Measurements from ENCODE around the gene LVRN. TPM values are rescaled to one million over a fixed set of nuclear protein-coding genes. Genes with fewer than 3 reads are reported as not detected.

The LVRN gene
- total RNA-seq, 1 experiment from 2014 or later, result 0.34 TPM

DNA sequence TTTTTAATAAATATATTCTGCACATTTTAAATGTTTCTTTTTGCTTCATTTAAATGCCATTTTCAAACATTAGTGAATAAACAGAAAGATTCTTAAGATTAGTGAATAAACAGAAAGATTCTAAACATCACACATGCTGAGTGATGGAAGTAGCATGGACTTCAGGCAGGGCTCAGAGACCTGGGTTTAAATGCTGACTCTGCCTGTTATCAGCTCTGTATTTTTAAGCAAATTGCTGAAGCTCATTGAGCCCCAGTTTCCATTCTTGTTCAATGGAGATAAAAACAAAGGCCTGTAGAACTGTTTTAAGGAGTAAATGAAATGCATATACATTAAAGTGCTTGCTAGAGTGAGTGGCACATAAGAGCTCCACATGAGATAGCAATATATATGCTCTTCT is 8.1 kb upstream of the LVRN start:
- no peak for DNase-seq (ENCODE audit: low read depth)

DNA sequence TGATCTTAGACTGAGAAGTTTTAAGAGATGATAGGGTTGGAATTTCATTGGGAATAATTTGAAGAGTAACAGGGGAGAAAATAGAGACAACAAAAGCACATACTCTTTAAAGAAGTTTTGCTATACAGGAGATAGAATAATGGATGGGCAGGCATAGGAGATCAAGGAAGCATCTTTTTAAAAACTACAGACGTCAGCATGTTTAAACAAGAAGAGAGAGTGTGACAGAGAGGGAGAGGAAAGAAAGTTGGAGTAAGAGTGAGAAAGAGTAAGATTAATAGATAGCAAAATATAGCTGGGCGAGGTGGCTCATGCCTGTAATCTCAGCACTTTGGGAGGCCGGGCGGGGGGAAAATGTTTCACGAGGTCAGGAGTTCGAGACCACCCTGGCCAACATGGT is 5.3 kb upstream of the LVRN start:
- no peak for DNase-seq (ENCODE audit: low read depth)

DNA sequence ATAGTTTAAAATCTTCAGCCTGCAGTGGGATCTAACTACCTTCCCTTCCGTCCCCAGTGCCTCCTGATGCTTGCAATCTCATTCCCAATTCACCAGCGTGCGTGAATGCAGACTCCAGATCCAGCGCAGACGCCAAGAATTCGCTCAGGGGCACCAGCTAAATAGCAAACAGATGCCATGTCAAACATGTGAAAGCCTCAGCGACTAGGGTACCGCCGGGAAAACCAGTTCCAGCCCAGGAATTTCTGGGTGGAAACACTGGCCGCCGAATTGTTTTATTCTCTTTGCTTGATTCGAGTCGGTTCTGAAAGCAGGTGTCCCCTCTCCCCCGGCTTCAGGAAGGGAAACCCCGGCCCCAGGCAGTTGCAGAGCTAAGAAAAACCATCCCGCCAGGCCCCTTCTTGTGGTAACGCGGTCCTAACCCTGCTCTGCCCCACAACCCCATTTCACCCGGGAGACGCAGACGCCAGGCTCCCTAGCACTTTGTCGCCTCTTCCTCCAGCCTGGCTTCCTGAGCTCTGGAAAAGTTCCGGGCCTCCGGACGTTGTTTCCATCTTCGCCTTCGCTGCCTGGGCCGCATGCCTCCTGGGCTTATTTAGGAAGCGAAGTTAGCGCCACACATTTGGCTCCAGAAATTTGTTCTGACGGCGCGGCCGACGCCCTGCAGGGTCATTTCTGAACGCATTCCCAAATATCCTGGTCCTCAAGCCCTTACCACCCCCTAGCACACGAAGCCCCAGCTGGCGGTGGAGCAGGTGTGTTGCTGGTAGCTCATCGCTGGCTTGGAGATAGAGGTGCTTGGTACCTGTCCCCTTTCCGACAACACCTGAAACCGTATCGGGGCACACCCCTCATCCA is 665 bp upstream of the LVRN start:
- no peak for DNase-seq (ENCODE audit: low read depth)

DNA sequence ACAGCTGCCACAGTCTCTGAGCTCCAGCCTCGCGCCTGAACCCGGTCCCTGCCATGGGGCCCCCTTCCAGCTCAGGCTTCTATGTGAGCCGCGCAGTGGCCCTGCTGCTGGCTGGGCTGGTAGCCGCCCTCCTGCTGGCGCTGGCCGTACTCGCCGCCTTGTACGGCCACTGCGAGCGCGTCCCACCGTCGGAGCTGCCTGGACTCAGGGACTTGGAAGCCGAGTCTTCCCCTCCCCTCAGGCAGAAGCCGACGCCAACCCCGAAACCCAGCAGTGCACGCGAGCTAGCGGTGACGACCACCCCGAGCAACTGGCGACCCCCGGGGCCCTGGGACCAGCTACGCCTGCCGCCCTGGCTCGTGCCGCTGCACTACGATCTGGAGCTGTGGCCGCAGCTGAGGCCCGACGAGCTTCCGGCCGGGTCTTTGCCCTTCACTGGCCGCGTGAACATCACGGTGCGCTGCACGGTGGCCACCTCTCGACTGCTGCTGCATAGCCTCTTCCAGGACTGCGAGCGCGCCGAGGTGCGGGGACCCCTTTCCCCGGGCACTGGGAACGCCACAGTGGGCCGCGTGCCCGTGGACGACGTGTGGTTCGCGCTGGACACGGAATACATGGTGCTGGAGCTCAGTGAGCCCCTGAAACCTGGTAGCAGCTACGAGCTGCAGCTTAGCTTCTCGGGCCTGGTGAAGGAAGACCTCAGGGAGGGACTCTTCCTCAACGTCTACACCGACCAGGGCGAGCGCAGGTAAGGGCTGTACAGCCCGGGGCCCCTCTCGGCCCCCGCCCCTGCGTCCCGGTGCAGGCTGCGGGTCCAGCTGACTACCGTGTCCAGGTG is 509 bp downstream of the LVRN start:
- DNase-seq (ENCODE audit: low read depth), result no peak

DNA sequence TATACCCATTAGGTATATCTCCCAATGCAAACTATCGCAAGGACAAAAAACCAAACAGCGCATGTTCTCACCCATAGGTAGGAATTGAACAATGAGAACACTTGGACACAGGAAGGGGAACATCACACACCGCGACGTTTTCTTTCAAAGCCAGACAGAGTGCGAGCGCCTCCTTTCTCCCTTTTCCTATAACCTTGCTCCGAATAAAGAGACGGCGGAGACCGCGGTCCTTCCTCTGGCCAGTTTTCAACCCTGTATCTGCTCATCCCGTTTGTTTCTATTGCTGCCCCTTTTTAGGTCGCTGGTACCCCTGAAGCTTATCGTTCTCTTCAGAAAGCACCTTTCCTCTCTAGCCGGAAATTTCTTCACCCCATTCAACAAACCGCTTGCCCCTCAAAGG is 1.3 kb downstream of the LVRN start:
- no peak for DNase-seq (ENCODE audit: low read depth)

DNA sequence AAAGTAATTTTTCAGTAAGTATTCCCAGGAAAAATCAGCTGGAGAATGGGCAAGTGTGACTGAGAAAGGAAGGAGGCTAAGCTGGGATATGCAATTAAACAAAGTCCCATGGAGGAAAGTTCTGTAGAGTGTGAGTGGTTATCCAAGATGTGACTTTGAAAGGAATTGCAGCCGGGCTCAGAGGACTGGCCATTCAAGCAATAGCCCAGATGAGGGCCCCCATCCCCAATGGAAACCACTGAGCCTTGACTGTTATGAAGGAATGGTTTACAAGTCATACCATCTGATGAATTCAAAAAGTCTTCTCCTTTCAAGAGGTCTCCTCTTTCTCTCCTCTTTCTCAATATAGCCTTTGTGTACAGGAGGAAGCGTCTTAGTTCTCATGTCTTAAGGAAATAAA is 6.5 kb downstream of the LVRN start:
- DNase-seq (ENCODE audit: low read depth), result no peak

DNA sequence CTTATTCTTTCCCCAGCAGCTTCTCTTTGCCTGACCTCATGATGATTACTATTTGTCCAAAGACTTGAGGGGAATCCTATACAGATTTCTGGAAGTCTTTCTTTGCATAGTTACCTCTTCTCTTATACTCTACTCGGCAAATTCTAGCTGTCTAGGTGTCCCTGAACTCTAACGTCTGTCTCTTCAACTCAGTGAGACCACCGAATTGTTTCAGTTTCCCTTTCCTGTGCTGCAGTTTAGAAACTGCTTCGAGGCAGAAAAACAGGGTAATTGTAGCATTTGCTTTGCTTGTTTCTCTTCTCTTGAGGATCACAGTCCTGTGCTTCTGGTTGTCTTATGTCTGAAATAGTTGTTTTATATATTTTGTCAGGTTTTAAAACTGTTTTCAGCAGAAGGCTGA is 14.8 kb downstream of the LVRN start:
- DNase-seq (ENCODE audit: low read depth), result no peak

DNA sequence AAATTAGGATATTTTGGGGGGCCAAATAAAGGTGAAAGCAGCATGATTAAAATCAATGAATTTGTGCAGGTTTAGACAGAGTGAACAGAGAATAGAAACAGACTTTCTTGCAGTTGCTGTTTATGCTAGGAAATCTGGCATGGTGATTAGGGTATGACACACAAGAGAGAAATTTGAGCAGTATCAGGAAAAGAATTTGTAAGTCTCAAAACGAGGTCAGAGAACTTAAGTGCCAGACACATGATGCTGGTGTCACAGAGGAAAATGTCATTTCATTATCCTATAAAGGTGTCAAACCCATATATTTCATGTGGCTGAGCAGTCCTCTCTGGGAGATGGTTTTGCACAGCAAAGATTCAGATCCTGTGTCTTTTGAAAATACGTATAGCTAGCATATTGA is 15.7 kb downstream of the LVRN start:
- peak; percentile 84 for DNase-seq (ENCODE audit: low read depth)

DNA sequence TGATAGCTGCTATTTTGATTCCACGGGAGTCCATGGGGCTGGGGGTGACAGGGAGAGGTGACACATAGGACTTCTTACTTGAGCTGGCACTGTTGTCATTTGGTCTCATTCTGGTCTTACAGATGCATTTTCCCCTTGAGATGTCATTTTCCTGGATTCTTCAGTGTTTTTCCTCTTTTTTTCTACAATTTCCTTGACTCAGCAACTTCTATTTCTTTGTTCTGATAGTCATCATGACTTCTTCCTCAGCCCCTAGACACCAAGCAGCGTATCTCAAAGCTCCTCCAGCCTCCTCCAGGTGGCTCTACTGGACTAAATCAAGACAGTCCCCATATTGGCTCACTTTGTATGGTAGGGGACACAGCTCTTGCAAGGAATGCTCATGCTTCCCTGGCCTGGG is 16.5 kb downstream of the LVRN start:
- no peak for DNase-seq (ENCODE audit: low read depth)

DNA sequence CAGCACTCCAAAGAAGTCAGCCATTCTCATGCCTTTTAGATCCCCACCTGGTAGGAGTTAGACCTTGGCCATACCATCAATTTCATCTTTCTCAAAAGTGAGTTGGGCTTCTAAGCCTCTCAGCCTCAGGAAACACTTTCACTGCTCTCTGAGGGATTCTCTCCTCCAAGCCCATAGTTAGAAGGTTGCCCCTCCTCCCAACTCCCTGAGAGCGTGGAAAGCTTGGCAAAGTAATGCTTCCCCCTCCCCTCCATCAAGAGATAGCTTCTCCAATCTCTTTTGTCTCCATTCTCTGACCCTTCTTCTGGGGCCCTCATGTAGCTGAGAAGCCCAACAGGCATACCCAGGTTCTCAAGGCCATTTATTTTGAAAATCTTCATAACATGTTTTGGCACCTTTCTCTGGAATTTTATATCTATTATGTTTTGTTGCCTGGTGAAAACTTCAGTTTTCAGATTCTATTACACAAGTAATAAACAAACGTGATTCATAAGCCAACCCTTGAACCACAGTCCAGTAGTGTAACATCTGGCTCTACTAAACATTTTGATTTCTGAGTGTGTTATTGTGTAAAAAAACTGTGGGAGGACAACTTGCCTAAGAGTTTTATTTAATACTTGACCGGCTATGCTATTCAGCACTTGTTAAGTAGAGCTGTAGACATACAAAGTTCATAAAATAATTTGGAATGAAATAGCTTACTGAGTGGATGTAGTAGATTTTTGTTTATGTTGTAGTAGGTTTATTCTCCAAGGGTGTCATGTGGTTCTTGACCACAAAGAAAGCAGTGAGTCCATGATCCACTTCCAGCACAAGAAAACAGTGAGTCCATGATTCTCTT is 17.1 kb downstream of the LVRN start:
- peak; percentile 64 for DNase-seq (ENCODE audit: low read depth)

DNA sequence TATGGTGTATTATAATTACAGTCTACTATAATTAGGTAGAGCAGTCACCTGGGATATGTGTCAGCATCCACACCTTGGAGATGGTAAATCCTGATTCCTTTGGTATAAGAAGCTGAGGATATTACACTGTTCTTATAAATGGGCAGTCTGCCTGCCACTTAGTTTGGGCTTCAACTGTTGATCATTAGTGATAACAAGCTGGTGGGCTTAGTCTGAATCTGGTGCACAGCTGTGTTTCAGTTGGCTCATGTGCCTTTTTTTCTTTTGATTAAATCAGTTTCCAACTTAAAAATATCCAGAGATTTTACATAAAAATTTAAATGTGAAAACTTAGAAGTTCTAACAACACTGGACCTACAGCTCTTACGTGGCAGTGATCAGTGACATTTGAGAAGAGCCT is 21.2 kb downstream of the LVRN start:
- no peak for DNase-seq (ENCODE audit: low read depth)

DNA sequence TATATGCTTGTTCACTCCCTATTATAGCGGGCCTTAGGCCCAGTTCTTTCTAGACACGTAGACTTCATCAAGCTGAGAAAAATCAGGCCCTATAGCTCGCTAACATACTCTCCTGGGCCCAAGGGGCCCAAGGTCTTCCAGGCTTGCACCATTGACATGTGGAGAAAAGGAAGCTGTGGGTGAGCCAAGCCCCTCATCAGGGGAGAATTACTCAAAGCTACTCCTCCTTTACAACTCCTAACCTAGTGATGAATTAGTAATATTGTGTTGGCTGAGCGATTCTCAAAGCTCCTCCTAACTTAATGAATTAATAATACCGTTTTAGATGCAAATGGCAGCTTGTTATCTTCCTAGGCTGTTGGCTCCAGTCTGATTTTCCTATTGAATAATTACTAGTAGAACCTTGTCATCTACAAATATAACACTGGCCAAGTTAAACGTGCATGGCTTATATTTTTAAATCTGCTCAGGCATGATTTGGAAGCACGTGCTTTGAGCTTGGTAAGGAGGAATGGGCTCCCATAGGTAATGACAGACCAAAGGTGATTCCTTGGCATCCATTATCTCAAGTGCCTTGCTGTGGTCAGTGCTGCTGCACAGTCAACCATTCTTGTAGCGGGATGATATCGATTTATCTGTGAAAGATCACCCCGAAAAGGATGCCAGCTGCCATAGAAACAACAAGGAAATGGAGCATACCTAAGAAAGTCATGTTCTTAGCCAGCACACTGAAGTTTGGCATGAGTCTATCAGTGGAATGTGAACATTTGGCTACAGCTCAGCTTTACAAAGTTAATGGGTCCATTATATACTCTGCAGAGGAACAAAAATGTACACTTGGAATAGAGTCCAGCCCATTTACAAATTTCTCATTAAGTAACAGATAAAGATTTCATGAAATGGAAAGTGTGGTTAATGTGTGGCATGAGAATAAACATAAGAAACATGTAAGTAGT is 23.8 kb downstream of the LVRN start:
- DNase-seq (ENCODE audit: low read depth), result no peak

DNA sequence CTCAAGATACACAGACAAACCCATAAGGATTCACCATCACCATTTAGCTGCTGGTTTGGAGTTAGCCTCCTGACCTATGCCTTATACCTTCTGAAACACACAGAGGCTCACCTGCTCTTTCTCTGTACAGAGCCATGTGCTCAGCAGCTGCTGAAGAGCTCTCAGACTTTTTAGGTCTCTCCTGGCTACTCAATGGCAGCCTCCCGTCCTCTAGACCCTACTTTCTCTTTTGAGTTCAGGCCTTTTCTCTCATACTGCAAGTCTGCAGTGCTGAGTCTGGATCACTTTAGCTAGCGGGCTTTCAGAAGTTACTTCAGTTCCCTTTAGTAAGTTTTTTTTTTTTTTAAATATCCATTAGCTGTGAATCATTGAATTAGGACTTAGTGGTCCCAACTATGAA is 25.7 kb downstream of the LVRN start:
- no peak for DNase-seq (ENCODE audit: low read depth)

DNA sequence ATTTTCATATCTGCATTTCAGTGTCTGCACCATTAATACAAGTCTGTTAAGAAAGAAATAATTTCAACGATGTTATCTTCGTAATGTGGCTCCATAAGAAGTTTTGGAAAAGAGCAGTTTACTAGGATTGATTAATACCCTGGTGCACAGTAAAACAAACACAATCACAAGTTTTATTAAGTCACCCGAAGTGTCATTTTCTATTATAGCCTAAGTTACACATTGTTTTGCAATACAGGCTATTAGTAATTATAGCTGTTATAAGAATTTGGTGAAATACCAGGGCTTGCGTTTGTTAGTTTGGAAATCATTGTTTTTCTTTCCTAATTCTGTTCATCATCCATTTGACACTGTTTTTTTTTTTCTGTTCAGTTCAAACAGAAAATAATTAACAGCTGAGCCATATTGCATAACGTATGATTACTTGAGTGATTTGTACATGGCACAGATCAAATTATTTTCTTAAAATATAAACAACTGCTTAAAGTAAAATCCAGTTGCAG is 30.6 kb downstream of the LVRN start:
- no peak for DNase-seq (ENCODE audit: low read depth)

DNA sequence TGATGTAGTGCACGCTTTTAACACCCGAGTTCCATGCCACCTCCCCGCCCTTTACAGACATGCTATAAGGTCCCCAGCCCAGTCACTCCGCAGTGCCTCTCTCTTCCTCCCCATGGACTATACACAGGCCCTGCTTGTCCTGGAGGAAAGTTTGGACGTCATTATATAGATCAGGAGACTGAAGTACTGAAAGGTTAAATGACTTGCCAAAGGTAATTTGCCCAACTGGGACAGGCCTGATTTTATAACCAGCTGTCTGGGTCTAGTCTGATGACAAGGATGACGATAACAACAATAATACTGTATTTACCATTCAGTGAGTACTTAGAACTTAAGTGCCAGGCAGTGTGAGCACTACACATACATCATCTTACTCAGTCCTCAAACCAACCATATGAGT is 33.1 kb downstream of the LVRN start:
- DNase-seq (ENCODE audit: low read depth), result no peak

DNA sequence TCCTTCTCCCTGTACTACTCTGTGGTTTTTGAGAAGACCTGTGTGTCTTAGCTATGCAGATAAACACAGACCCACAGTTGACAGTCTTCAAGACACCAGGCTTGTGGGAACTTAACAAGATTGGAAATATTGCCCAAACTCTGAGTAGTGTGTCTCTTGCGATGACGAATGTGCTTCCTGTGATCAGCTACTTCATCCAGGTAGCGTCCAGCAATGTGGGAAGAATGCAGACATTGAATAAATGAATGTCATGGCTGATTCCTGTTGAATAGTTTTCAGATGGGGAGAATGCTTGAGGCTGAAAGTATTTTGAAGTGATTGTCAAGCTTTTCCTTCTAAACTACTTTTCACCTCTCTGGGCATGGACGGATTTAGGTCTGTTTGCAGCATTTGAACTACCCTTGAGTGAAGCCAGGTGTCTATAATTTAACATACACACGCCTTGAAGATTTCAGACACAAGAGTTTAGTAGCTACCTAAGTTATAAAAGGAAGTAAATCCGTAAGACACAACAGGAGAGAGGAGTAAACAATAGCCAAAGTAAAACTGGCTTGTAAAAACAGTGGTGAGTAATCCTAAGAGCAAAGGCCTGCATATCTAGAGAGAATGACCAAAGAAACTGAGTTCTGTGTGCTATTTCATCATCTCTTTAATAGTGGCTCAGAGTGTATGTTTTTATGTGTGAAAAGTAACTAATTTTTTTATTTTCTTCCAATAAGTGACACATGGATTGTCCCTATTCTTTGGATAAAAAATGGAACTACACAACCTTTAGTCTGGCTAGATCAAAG is 40.0 kb downstream of the LVRN start:
- DNase-seq (ENCODE audit: low read depth), result peak; percentile 45

DNA sequence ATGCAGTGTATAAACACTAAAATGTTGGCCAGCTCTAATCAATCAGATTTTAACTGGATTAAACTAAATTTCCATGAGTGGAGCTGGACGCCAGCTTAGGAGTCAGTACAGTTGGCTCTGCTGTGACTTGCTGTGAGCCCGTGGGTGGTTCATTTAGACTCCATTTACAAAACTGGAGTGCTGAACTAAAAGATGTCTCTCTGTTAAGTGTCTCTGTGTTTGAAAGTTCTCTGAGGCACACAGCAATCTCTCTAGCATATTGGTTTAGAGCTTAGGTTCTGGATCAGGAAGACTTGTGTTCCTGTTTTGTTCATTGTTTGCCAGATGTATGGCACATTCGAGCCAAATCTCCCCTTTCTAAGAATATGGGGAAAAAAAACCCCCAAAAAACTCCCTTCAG is 42.0 kb downstream of the LVRN start:
- no peak for DNase-seq (ENCODE audit: low read depth)

DNA sequence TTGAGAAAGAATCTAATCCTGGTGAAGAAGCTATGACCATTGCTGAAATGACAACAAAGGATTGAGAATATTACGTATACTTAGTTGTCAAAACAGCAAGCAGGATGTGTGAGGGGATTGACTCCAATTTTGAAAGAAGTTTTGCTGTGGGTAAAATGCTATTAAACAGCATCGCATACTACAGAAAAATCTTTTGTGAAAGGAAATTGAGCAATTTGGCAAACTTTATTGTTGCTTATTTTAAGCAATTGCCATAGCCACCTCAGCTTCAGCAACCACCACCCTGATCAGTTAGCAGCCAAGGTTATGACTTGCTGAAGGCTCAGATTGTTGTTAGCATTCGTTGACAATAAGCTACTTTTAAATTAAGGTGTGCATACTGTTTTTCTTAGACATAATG is 47.5 kb downstream of the LVRN start:
- DNase-seq (ENCODE audit: low read depth), result no peak

DNA sequence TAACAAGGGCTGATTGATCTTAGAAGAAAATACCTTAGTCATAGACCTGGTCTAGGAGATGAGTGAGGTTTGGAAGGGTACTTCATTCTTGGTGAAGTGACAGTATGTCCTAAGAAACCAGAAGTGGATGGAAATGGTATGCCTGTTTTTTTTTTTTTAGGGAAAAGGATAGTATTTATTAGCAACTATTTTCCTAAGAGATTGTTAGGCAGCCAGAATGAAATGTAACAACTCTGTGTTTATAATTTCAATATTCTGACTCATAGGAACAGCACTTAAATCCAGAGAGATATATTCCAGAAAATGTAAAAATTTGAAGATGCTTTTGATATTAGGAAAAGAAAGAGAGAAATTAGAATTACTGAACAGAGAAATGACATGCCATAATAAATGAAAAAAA is 48.8 kb downstream of the LVRN start:
- no peak for DNase-seq (ENCODE audit: low read depth)

DNA sequence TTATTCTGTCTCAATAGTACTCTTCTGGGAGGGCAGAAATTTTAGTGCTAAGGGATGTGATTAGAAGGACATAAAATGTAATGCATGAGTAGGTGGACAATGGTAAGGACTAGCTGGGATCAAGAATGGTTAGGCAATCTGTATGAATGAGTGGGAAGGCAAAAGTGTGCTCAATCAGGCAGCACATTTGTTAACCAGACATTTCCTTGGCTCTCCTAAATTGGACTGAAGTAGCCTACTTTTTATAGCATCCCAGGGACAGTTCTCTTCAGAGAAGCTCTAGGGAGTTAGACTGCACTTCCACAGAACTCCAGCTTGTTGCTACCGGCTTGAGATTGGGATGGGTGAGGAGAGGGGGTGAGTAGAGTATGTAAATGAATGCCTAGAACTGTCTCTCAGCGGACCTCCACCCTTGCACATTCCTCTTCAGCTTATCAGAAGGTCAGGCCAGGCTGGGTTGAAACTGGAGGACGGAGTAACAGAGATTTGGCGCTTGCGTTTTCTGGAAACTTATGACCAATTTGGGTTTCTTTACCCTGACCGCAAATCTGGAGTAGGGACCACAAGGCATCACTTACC is 51.0 kb downstream of the LVRN start:
- no peak for DNase-seq (ENCODE audit: low read depth)
